ENCODE data around the gene YWHAG.
"Not testable (repeated sequence)": the region's sequence is repeated elsewhere in the genome, so short reads cannot be mapped to it uniquely, and the experiment has no call there.

Gene YWHAG

DNA sequence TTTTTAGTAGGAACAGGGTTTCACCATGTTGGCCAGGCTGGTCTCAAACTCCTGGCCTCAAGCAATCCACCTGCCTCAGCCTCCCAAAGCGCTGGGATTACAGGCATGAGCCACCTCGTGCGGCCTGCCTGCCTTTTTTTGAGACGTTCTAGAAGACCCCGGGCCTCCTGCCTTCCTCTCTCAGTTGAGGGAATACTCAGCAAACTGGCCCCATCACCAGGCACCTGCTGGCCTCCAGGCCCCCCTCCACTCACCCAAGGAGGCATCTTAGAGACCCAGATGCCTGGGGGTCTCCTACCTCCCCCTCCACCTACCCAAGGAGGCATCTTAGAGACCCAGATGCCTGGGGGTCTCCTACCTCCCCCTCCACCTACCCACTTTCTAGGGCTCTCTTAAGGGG, 65.9 kb downstream of the YWHAG start:
- DNase-seq: not testable (repeated sequence)

DNA sequence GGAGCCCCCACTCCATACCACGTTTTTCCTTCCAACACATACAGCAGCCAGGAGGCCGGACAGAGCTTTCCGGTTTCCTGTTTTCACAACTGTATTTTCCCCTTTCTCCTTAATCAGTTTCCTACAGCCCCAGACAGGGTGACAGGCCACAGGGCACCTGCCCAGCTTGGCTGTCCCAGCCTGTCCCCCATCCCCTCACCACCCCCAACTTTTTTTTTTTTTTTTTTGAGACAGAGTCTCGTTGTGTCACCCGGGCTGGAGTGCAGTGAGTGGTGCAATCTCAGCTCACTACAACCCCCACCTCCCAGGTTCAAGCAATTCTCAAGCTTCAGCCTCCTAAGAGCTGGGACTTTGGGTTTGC, 66.6 kb downstream of the YWHAG start:
- no peak for DNase-seq

DNA sequence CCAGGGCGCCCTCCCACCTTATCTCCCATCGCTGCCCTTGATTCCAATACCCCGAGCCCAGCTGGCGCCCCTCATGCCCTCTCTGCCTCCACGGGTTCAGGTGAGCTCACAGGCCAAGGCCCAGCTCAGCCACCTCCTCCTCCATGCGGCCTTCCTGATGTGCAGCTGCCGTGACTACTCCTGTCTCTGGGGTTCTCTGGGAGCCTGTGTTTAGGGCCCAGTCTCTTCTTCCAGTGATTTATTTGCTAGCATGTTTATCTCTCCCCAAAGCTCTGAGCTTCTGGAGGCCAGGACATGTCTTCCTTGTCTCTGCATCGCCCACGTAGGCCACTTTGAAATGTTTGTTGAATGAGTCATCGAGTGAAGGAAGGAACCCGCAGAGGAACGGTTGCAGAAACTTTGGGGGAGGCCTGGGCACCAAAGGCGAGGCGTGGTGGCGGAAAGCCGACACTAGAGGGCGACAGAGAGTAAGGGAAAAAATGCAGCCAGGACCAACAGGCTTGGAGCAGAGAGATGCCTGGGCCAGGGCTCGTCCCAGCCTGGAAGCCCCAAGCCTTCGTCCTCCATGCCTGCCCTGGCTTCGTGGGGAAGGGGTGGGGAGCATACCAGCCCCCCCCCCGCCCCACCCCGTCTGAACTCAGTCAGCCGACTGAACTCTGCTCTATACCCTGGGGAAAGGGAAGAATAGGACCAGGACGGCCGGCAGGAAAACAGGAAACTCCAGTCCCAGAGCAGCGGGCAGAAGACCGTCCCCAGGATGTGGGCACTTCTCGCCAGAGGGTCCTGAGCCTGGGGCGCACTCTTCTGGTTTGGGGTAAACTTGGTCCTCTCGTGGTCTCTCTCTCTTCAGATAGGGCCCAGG, 67.2 kb downstream of the YWHAG start:
- peak; percentile 95 to 97 for DNase-seq

DNA sequence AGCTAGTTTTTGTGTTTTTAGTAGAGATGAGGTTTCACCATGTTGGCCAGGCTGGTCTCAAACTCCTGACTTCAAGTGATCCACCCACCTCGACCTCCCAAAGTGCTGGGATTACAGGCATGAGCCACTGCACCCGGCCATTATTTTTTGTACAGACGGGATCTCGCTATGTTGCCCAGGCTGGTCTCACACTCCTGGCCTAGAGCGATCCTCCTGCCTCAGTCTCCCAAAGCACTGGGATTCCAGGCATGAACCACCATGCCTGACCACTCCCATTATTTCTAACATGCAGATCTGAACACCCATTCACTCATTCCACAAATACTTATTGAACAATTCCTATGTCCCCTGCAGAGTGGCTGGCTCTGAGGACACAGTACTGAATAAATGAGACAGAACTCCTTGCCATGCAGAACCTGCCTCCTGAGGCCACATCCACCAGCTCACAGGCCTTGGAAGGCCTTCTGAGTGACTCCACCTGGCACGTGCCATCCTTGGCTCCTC, 67.9 kb downstream of the YWHAG start:
- not testable (repeated sequence) for DNase-seq

DNA sequence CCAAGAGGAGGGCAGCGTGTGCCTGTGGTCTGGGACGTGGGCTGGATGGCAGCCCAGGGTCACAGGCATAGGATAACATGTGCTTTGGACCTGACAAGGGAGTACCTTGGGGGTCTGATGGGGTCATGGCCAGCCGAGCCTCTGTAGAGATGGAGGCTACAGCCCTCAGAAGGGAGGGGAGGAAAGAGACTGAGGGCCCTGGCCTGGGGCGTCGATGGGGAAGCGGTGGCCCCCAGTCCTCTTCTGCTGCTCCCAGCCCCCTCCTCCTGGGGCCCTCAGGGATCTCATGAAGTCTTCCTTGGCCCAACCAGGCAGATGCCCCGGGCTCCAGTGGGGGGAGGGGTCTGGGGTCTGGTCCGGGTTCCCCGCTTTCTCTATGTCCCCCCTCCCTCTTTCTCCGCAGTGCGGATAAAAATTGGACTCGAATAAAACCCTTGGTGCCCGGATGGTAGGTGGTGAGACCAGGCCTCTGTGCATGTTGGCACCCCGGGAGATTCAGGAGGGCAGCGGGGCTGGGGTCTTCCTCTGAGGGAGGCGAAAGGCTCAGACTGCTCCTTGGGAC, 71.9 kb downstream of the YWHAG start:
- DNase-seq: no peak

DNA sequence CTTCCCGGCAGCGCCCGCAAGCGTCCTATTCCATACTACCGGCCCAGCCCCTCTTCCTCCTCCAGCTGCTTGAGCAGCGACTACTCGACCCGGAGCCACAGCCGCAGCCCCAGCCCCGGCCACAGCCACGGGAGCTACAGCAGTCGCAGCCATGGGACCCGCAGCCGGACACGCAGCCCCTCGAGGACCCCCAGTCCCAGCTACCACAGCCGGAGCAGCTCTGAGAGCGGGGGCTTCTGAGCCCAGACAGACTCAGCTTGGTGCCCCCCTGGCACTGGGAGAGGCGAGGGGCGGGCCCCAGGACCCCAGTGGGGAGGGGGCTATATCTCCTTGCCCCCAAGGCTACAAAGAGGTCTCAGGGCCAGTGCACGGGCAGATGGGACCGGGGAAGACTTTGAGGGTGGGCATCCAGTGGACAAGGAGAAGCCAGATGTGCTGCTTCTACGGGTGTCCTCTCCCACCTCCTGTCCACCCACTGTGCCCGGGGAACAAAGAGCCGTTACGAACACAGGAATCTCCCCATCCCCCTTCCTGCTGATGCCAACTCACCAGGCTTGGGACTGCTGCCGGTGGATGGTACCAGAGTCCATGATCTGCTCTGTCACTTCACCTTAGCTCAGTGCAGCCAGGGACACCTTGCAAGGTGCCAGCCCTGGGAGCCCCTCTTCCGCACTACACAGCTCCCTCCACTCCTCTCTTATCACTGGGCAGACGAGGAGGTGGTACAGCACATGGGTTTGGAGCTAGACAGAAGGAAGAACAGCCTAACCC, 73.0 kb downstream of the YWHAG start:
- no peak for DNase-seq

DNA sequence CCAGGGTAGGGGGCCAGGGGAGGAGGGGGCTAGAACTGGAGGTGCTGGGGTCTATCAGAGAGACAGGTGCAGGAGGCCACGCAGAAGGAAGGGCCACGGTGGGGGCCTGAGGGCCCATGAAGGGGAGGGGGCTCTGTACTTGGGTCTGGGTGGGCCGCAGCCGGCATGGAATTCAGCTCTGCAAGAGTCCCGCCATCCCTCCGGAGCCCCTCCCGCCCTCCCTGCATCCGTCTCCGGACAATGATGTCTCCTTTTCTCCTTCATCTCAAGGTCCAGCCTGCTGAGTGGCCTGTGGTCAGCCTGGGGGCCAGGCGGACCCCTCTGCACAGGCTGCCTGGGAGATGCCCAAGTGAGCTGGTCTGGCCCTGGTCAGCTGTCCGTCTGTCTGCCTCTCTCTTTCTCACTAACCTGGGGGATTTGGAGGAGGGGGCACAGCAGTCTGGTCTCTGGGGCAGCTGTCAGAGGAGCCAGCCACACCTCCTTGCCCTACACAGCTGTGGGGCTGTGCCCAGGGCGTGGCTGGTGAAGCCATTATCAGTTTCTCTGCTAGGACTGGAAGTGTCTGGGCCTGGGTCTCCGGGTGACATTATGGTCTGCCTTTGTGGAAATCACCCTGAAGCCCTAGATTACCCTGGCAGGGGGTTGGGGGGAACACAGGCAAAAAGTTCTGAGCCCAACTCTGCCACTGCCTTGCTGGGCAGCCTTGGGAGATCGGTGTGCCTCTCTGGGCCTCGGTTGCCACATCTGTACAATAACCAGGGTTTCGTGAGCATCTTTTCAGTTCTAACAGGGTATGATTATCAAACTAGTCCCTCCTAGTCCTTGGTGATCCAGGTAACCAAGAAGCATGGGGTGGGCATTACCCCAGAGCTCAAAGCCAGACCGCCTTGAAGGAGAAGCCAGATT, 75.3 kb downstream of the YWHAG start:
- DNase-seq: no peak

DNA sequence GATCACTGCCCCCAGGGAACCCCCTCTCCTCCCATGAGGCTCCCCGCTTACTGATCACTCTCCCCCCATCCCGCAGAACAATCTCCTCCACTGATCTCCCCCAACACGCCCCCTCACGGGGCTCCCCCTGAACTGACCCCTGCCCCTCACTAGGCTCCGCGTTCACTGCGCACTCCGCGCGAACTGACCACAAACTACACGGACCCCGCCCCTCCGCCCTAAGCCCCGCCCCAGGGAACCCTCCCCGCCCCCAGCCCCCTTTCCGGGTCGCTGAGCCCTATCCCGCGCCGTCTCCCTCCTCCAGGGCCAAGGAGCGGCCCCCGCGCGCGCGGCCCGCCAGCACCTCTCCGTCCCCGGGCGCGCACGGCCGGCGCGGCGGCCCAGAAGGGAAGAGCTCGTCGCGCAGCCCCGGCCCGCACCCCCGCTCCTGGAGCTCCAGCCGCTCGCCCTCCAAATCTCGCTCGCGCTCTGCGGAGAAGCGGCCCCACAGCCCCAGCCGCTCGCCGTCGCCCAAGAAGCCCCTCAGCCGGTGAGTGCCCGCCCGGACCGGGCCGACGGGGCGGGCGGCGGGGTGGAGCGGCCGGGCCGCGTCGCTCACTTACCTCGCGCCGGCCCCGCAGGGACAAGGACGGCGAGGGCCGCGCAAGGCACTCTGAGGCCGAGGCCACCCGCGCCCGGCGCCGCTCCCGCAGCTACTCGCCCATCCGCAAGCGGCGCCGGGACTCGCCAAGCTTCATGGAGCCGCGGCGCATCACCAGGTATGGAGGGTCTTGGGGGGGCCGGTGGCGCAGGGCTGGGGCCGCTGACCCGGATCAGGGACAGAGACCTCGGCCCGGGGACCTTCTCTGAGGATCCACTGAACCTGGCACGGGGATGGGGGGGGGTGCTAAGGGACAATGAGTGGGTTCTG, 76.2 kb downstream of the YWHAG start:
- DNase-seq: peak in 1 of 2 experiments; percentile 16

DNA sequence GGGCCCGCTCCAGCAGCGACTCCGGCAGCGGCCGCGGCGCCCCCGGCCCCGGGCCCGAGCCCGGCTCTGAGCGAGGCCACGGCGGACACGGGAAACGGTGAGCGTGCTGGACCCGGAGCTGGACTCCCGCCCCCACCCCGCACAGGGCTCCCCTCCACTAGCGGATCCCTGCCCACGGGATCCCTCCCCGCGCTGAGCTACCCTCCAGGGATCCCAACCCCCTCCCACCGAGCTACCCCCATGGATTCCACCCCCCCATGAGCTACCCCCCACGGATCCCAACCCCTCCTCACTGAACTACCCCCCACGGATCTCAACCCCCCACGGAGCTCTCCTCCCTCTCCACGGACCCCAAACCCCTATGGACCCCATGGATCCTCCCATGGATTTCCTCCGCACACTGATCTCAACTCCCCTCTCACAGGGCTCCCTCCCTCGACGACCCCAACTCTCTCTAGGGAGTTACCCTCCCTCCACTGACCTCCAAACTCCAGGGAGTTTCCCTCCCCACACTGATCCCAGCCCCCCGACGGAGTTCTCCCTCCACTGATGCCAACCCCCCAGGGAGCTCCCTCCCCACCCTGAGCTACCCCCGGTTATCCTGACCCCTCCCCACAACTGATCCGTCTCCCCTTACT, 77.0 kb downstream of the YWHAG start:
- no peak for DNase-seq

DNA sequence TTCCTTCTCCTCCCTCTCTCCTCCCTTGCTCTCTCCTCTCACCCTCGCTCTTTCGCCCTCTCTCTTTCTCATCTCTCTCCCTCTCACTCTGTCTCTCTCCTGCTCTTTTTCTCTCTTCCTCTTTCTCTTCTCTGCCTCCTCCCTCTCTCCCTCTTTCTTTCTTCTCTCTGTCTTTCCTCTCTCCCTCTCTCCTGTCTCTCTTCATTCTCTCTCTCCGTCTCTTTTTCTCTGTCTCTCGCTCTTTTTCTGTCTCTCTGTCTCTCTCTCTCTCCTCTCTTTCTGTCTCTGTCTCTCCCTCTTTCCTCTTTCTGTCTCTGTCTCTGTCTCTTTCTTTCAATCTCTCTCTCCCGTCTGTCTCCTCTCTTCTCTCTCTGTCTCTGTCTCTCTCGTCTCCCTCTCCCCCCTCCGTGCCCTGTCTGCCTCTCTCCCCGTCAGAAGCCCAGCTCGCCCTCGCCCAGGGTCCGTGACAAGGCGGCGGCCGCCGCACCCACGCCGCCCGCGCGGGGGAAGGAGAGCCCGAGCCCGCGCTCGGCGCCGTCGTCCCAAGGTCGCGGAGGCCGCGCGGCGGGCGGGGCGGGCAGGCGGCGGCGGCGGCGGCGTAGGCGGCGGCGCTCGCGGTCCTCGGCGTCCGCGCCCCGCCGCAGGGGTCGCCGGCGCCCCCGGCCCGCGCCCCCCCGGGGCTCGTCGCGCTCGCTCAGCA, 77.6 kb downstream of the YWHAG start:
- DNase-seq: no peak

DNA sequence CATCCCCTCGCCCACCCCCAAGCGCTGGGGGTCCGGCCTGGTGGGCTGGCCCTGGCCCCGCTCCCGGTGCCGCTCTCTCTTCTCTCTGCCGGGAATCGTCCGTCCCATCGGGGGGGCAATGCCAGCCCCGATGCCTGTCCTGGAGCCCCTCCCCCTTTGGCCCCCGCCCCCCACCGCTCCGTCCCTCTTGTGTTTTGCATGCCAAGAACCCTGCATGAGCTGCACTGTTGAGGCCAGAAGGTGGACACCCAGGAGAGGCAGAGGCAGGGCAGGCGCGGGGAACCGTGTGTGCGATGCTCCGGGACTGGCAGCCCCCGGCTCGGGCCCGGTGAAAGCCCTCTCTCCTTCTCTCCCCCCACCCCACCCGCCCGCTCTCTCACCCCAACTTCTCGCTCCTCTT, 78.4 kb downstream of the YWHAG start:
- DNase-seq: no peak

DNA sequence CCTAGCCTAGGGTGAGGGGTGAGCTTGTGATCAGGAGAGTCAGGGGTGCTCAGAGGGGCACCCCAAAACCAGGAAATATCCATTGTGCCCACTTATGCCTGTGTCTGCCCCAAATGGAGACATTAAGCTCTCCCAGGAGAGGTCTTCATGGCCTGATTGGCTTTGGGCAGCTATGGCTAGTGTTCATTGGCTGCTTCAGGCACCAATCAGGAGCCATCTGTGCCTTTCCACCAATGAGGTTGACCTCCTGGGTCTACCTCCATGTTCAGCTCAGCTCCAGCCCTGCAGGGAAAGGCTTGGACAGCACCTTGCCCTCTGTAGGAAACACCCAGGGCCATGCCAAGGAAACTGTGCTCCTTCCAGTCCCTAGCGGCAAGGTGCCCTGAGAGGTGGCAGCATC, 80.3 kb downstream of the YWHAG start:
- DNase-seq: no peak
